A673 (cell line): ENCODE results near the gene TBC1D16. TPM values are rescaled to one million over a fixed set of nuclear protein-coding genes. Genes with fewer than 3 reads are reported as not detected.

ENCODE experiments used
- BruUV-seq: library from RNA; stranded (reverse); fragments of 400-500 nt; replicated peaks from 2 replicates; lab custom pipeline; 2021; lab: Mats Ljungman, UMichigan
- CTCF ChIA-PET: fragments of 300-600 bp; sonication (Branson Sonifier 250); formaldehyde crosslinking; loops from one replicate; lab custom pipeline; 2022; ENCODE audit warnings: antibody characterized with exemption; lab: Charles Lee
- POLR2A ChIA-PET: fragments of 300-600 bp; sonication (Branson Sonifier 250); formaldehyde crosslinking; loops from one replicate; lab custom pipeline; 2022; ENCODE audit warnings: antibody characterized with exemption; ENCODE audit not compliant: low non-redundant PET; lab: Charles Lee
- DNase-seq: peaks from one replicate; pipeline ENCODE4 v3.0.0-alpha.2; 2015; ENCODE audit warnings: low spot score
- H3K27ac ChIP-seq: fragments of 200-600 bp; sonication (generic); 2 replicates; pipeline ENCODE4 v1.5.1; 2016; ENCODE audit warnings: mixed run types, low read depth, mild to moderate bottlenecking, mixed read lengths, antibody characterized with exemption, low read length; ENCODE audit not compliant: poor library complexity, severe bottlenecking
- H3K27me3 ChIP-seq: fragments of 200-600 bp; sonication (generic); replicated peaks from 2 replicates; pipeline ENCODE4 v1.6.1; 2017; ENCODE audit warnings: mixed run types, low read depth, mild to moderate bottlenecking, mixed read lengths, antibody characterized with exemption, low read length; ENCODE audit not compliant: insufficient read depth, poor library complexity
- H3K36me3 ChIP-seq: fragments of 200-600 bp; sonication (generic); 2 replicates; pipeline ENCODE4 v1.6.1; 2016; ENCODE audit warnings: mixed run types, mild to moderate bottlenecking, mixed read lengths, antibody characterized with exemption, low read length; ENCODE audit not compliant: insufficient read depth, poor library complexity, severe bottlenecking
- H3K4me1 ChIP-seq: fragments of 200-600 bp; sonication (generic); 2 replicates; pipeline ENCODE4 v1.6.1; 2017; ENCODE audit warnings: mixed run types, mild to moderate bottlenecking, mixed read lengths, antibody characterized with exemption, low read length; ENCODE audit not compliant: insufficient read depth, poor library complexity, severe bottlenecking
- H3K4me3 ChIP-seq: fragments of 200-600 bp; sonication (generic); 2 replicates; pipeline ENCODE4 v1.5.1; 2016; ENCODE audit warnings: low read depth, mixed run types, mild to moderate bottlenecking, mixed read lengths, low read length; ENCODE audit not compliant: poor library complexity, severe bottlenecking
- H3K9me3 ChIP-seq: fragments of 200-600 bp; sonication (generic); 2 replicates; pipeline ENCODE4 v1.6.1; 2016; ENCODE audit warnings: mixed run types, low read depth, mild to moderate bottlenecking, mixed read lengths, antibody characterized with exemption, low read length; ENCODE audit not compliant: poor library complexity, severe bottlenecking
- EZH2 ChIP-seq: fragments of 200-600 bp; sonication (generic); IDR thresholded peaks from 2 replicates; pipeline ENCODE4 v1.6.1; 2017; ENCODE audit warnings: borderline replicate concordance, low read depth, mild to moderate bottlenecking, mixed read lengths, antibody characterized with exemption, low read length; ENCODE audit not compliant: poor library complexity, severe bottlenecking
- intact Hi-C: fragments of 100-400 bp; cut with micrococcal nuclease; formaldehyde crosslinking; loops from one replicate; pipeline ENCODE4 v1.10.0; 2022; ENCODE audit not compliant: unreplicated experiment
- total RNA-seq: library from RNA; stranded (reverse); gene quantifications from 2 replicates; pipeline ENCODE4 v1.2.3, GENCODE V29; 2021
- TF ChIP-seq, protein P1 (sequence below): fragments of 300-800, 200-600 bp; sonication (generic); conservative IDR thresholded peaks from 2 replicates; pipeline ENCODE4 v1.5.1; 2017; ENCODE audit warnings: low read depth, mild to moderate bottlenecking, antibody characterized with exemption, low read length, moderate library complexity, mixed read lengths

TBC1D16 gene
- total RNA-seq, 1 experiment from 2014 or later, result 49.1 TPM

DNA sequence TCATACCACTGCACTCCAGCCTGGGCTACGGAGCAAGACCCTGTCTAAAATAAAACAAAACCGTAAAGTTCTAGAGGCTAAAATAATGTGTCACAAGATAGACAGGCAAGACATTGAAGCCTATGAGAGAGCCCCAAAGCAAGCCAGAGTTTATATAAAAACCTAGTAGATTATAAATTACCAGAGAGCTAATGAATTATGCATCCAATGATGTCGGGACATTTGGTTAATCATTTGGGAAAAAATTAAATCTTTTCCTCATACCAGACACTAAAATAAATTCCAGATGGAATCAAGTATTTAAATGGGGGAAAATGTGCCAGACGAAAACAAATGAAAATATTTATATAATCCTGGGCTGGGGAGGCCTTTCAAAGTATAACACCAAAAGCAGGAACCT, 25.0 kb upstream of the TBC1D16 start:
- Histone ChIP-seq H3K27me3 (no peaks in the 10 kb centered on the region), H3K27ac (no peak overlapping the region), H3K9me3 (no peaks in the 10 kb centered on the region), H3K4me1 (no peaks in the 10 kb centered on the region), H3K4me3 (no peak overlapping the region), H3K36me3 (no peaks in the 10 kb centered on the region)
- ChIA-PET CTCF (no interaction called here), POLR2A (no interaction called here)
- DNase-seq, result no peak
- intact Hi-C loops, result no loop called here
- no peak for TF ChIP-seq EZH2
- TF ChIP-seq, protein P1, sequence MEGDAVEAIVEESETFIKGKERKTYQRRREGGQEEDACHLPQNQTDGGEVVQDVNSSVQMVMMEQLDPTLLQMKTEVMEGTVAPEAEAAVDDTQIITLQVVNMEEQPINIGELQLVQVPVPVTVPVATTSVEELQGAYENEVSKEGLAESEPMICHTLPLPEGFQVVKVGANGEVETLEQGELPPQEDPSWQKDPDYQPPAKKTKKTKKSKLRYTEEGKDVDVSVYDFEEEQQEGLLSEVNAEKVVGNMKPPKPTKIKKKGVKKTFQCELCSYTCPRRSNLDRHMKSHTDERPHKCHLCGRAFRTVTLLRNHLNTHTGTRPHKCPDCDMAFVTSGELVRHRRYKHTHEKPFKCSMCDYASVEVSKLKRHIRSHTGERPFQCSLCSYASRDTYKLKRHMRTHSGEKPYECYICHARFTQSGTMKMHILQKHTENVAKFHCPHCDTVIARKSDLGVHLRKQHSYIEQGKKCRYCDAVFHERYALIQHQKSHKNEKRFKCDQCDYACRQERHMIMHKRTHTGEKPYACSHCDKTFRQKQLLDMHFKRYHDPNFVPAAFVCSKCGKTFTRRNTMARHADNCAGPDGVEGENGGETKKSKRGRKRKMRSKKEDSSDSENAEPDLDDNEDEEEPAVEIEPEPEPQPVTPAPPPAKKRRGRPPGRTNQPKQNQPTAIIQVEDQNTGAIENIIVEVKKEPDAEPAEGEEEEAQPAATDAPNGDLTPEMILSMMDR, result no peak
- BruUV-seq, result no TSS peak

DNA sequence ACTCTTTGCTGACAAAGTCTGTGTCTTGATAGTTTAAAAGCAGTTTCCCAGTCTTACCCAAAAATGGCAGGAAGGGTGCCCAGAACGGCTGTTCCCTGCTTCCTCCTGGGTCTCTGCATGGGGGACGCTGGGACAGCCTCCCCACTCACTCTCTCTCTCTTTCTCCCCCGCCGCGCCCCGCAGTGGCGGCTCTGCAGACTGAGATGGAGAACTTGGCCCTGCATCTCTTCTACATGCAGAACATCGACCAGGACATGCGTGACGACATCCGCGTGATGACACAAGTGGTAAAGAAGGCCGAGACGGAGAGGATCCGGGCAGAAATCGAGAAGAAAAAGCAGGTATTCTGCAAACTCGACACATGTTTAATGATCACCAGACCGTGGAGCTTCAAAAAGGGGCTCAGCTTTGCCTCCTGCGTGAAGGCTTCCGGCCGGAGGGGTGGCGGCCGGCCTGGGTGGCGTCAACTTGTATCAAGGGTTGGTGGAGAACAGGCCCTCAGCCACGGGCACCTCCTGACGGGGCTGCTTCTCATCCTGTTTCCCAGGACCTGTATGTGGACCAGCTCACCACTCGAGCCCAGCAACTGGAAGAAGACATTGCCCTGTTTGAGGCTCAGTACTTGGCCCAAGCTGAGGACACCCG, 22.8 kb upstream of the TBC1D16 start:
- DNase-seq, result no peak
- Histone ChIP-seq H3K27me3 (no peaks in the 10 kb centered on the region), H3K27ac (no peak overlapping the region), H3K4me1 (no peaks in the 10 kb centered on the region), H3K9me3 (no peaks in the 10 kb centered on the region), H3K36me3 (no peaks in the 10 kb centered on the region), H3K4me3 (no peak overlapping the region)
- CTCF ChIA-PET, result no interaction called here
- POLR2A ChIA-PET, result no interaction called here
- intact Hi-C loops, result no loop called here
- BruUV-seq, result no TSS peak
- TF ChIP-seq, protein P1, result no peak

DNA sequence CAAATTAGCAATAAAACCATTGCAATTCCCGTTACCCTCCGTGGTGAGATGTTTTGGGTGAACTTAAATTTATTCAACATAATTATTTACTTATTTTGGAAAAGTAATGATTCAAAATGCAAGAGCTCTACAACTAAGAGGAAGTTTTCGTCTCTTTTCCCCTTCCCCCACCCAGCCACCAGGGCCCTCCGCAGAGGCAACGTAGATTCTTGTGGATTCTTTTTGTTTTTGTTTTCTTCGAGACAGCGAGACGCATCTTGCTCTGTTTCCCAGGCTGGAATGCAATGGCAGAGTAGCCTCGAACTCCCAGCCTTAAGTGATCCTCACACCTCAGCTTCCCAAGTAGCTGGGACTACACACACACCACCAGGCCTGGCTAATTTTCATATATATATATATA, 19.9 kb upstream of the TBC1D16 start:
- H3K27me3 ChIP-seq, result no peaks in the 10 kb centered on the region
- H3K9me3 ChIP-seq, result no peaks in the 10 kb centered on the region
- CTCF ChIA-PET, result interaction anchor here (0.7 kb wide), 1 partner anchor 46 kb away, joined by 3 read pairs; the partner anchor contains the start of gene GAA
- DNase-seq, result no peak
- intact Hi-C loops, result no loop called here
- no peak overlapping the region for H3K27ac ChIP-seq
- POLR2A ChIA-PET, result no interaction called here
- no TSS peak for BruUV-seq
- no peak overlapping the region for H3K4me3 ChIP-seq
- H3K36me3 ChIP-seq, result no peaks in the 10 kb centered on the region
- no peak for TF ChIP-seq EZH2
- TF ChIP-seq, protein P1, result no peak
- no peaks in the 10 kb centered on the region for H3K4me1 ChIP-seq
